HepG2 (cell line): ENCODE results near the gene B4GALT3. TPM values are rescaled to one million over a fixed set of nuclear protein-coding genes. Genes with fewer than 3 reads are reported as not detected.

Experiments used
- ATAC-seq: fragments of 200-7000 bp; cut with Tn5 transposase; 3 replicates; pipeline ENCODE4 v1.9.1; 2020; ENCODE audit warnings: mild to moderate bottlenecking, moderate library complexity
- BruUV-seq: library from RNA; stranded (reverse); fragments of 400-500 nt; replicated peaks from 2 replicates; lab custom pipeline; 2021; lab: Mats Ljungman, UMichigan
- CTCF ChIA-PET: fragments of 300-600 bp; formaldehyde crosslinking; extraction: SDS; loops from one replicate; lab custom pipeline; 2021; ENCODE audit warnings: low total read pairs, inconsistent platforms, low intra/inter-chr PET ratio; lab: Yijun Ruan, JAX
- POLR2A ChIA-PET: fragments of 350-600 bp; sonication (Branson Sonifier 250); formaldehyde crosslinking; loops from one replicate; lab custom pipeline; 2020; ENCODE audit warnings: antibody characterized with exemption, inconsistent platforms; lab: Yijun Ruan, JAX
- DNase-seq: peaks from one replicate; pipeline ENCODE4 v3.0.0-alpha.2; 2015; ENCODE audit warnings: low spot score
- FAIRE-seq: peaks from 3 replicates; lab custom pipeline; 2011; peaks lifted over from hg19 to GRCh38; lab: Jason Lieb, UNC
- H2AFZ ChIP-seq: one replicate; pipeline ENCODE4 v1.6.1; 2011; ENCODE audit warnings: low read length, inconsistent platforms
- H3K27ac ChIP-seq: fragments of 300-600 bp; 3 replicates; pipeline ENCODE4 v1.8.0; 2011; ENCODE audit warnings: mixed run types, mild to moderate bottlenecking, mixed read lengths, low read length, inconsistent platforms; ENCODE audit not compliant: insufficient read depth; ENCODE audit errors: extremely low read length
- H3K27me3 ChIP-seq, 2 experiments: fragments of 200-600 bp in 1 of 2; 2 replicates in 1 of 2; 3 replicates in 1 of 2; pipeline versions ENCODE4 v1.6.0 to v1.8.0; 2011; ENCODE audit warnings: low read length in 2 of 2, mild to moderate bottlenecking in 2 of 2, moderate library complexity in 2 of 2, inconsistent platforms in 1 of 2; ENCODE audit not compliant: insufficient read depth in 2 of 2, control insufficient read depth in 1 of 2
- H3K36me3 ChIP-seq, 2 experiments: fragments of 200-600 bp in 1 of 2; replicated peaks in 1 of 2; 2 replicates in 1 of 2; 3 replicates in 1 of 2; pipeline versions ENCODE4 v1.5.1 to v1.8.0; 2011; ENCODE audit warnings: low read length in 2 of 2, inconsistent platforms in 1 of 2; ENCODE audit not compliant: insufficient read depth in 2 of 2, control insufficient read depth in 1 of 2
- H3K4me1 ChIP-seq: 2 replicates; pipeline ENCODE4 v1.5.1; 2012; ENCODE audit warnings: low read length, inconsistent platforms; ENCODE audit not compliant: insufficient read depth
- H3K4me2 ChIP-seq: 2 replicates; pipeline ENCODE4 v1.6.0; 2011; ENCODE audit warnings: low read depth, low read length, inconsistent platforms
- H3K4me3 ChIP-seq, 3 experiments: fragments of 200-600 bp in 1 of 3; sonication (generic), shearing (Covaris generic) in 1 of 3; replicated peaks in 1 of 3; 2 replicates each; pipeline ENCODE4 v1.5.1; 2011 to 2016; ENCODE audit warnings: low read length in 3 of 3, inconsistent platforms in 2 of 3, low read depth in 2 of 3, mild to moderate bottlenecking in 2 of 3, control low read depth in 1 of 3, mixed read lengths in 1 of 3; ENCODE audit not compliant: insufficient read depth in 1 of 3
- H3K79me2 ChIP-seq: one replicate; pipeline ENCODE4 v1.6.1; 2011; ENCODE audit warnings: low read length, inconsistent platforms; ENCODE audit not compliant: insufficient read depth
- H3K9ac ChIP-seq: 2 replicates; pipeline ENCODE4 v1.6.0; 2011; ENCODE audit warnings: mild to moderate bottlenecking, low read depth, low read length, inconsistent platforms; ENCODE audit not compliant: insufficient read depth
- H3K9me3 ChIP-seq: 2 replicates; pipeline ENCODE4 v1.5.1; 2012; ENCODE audit warnings: mild to moderate bottlenecking, low read length
- H4K20me1 ChIP-seq: 2 replicates; pipeline ENCODE4 v1.6.0; 2011; ENCODE audit warnings: inconsistent platforms, mild to moderate bottlenecking, low read length, moderate library complexity; ENCODE audit not compliant: insufficient read depth
- ATF4 ChIP-seq, 2 experiments: fragments of 450-650 bp in 1 of 2; sonication (generic) in 1 of 2; formaldehyde crosslinking; IDR thresholded peaks; 2 replicates each; pipeline versions ENCODE4 v1.5.0 to v1.8.0; 2020 to 2022; ENCODE audit warnings: mild to moderate bottlenecking in 1 of 2, missing genetic modification reagents in 1 of 2
- ELF1 ChIP-seq: sonication (generic); formaldehyde crosslinking; IDR thresholded peaks from 2 replicates; pipeline ENCODE4 v1.4.0; 2020; ENCODE audit warnings: missing genetic modification reagents
- FOXK1 ChIP-seq: sonication (generic); formaldehyde crosslinking; IDR thresholded peaks from 2 replicates; pipeline ENCODE4 v1.4.0; 2020; ENCODE audit warnings: low read depth, missing genetic modification reagents, borderline replicate concordance
- HNF4G ChIP-seq, 2 experiments: sonication (generic) in 1 of 2; formaldehyde crosslinking in 1 of 2; IDR thresholded peaks; 2 replicates each; pipeline versions ENCODE4 v1.4.0 to v1.6.1; 2011 to 2020; ENCODE audit warnings: borderline replicate concordance in 2 of 2, low read depth in 2 of 2, mild to moderate bottlenecking in 2 of 2, low read length in 1 of 2, missing genetic modification reagents in 1 of 2, moderate library complexity in 1 of 2
- KLF12 ChIP-seq: sonication (generic); formaldehyde crosslinking; IDR thresholded peaks from 2 replicates; pipeline ENCODE4 v1.4.0; 2020; ENCODE audit warnings: missing genetic modification reagents, borderline replicate concordance
- NFIC ChIP-seq: IDR thresholded peaks from 2 replicates; pipeline ENCODE4 v1.6.1; 2012; ENCODE audit warnings: mild to moderate bottlenecking, low read length, inconsistent platforms
- PAF1 ChIP-seq: IDR thresholded peaks from 2 replicates; pipeline ENCODE4 v1.6.1; 2016; ENCODE audit warnings: missing genetic modification reagents, missing compliant biosample characterization
- PPARG ChIP-seq: conservative IDR thresholded peaks from 2 replicates; pipeline ENCODE4 v1.6.1; 2016; ENCODE audit warnings: missing biosample characterization, missing genetic modification reagents
- SMAD3 ChIP-seq: sonication (generic); formaldehyde crosslinking; IDR thresholded peaks from 2 replicates; pipeline ENCODE4 v1.4.0; 2020; ENCODE audit warnings: missing genetic modification reagents
- TEAD3 ChIP-seq: optimal IDR thresholded peaks from 2 replicates; pipeline ENCODE3; 2016; ENCODE audit warnings: borderline replicate concordance
- ZNF224 ChIP-seq: sonication (generic); formaldehyde crosslinking; IDR thresholded peaks from 2 replicates; pipeline ENCODE4 v1.5.0; 2020; ENCODE audit warnings: mild to moderate bottlenecking, missing genetic modification reagents
- ZNF580 ChIP-seq: IDR thresholded peaks from 2 replicates; pipeline ENCODE4 v1.6.1; 2016; ENCODE audit warnings: low read depth, borderline replicate concordance
- ZNF83 ChIP-seq: sonication (generic); formaldehyde crosslinking; IDR thresholded peaks from 2 replicates; pipeline ENCODE4 v1.4.0; 2020; ENCODE audit warnings: missing genetic modification reagents, mild to moderate bottlenecking, borderline replicate concordance
- WGBS: methylation state at CpG from one replicate; pipeline ENCODE4 v1.1.6; 2017; ENCODE audit warnings: low lambda C conversion rate; 5-methylcytosine and 5-hydroxymethylcytosine counted together
- in situ Hi-C: cut with HindIII; loops from 2 replicates; pipeline ENCODE4 v1.10.0; 2017; ENCODE audit warnings: low pct_unique_long_range_greater_than_20kb; ENCODE audit not compliant: extremely low pct_ligation_motif_present
- intact Hi-C: fragments of 100-400 bp; cut with micrococcal nuclease; formaldehyde crosslinking; loops from one replicate; pipeline ENCODE4 v1.10.0; 2022; ENCODE audit not compliant: unreplicated experiment
- polyA plus RNA-seq, 8 experiments: library from polyadenylated mRNA; depleted of rRNA in 3 of 8; stranded (reverse) in 7 of 8; unstranded in 1 of 8; fragments of >200 nt; fragmentation: Illumina TruSeq in 4 of 8; extraction: Trizol in 4 of 8; gene quantifications; 2 replicates each; pipeline versions ENCODE4 v1.2.1 to v1.2.3, GENCODE V29; 2011 to 2016; ENCODE audit warnings: low read depth in 4 of 8, missing spikeins in 1 of 8, mixed read lengths in 1 of 8; ENCODE audit not compliant: insufficient read depth in 1 of 8
- total RNA-seq, 5 experiments: library from RNA; depleted of rRNA; stranded (reverse); fragments of >200 nt; fragmentation: Illumina TruSeq; extraction: Trizol; gene quantifications; 2 replicates each; pipeline ENCODE4 v1.2.3, GENCODE V29; 2016; ENCODE audit warnings: low read depth in 1 of 5

Gene B4GALT3
- total and polyA plus RNA-seq, 2 of the 13 experiments (the other 11 are each of a cell fraction or from before 2014, with no cell fraction given) = 35.6 to 40.4 TPM

- H3K9me3 ChIP-seq = no peaks in the 10 kb centered on the region
- POLR2A ChIA-PET = no interaction called here
- no peak overlapping the region for H2AFZ ChIP-seq
- H3K79me2 ChIP-seq = peaks cover 2% of the 10 kb centered on the region
- no peak overlapping the region for H3K9ac ChIP-seq
- DNase-seq (no peak), ATAC-seq (no peak), FAIRE-seq (no peak)
- no peaks in the 10 kb centered on the region for H3K27me3 ChIP-seq
- H3K4me2 ChIP-seq = no peak overlapping the region
- WGBS = 94% methylated on average over 6 of the region's 9 CpGs
- no TSS peak for BruUV-seq
- H3K36me3 ChIP-seq = peaks cover 9 to 41% of the 10 kb centered on the region in 2 experiments
- in situ Hi-C loops (no loop called here), intact Hi-C loops (no loop called here)
- no peaks in the 10 kb centered on the region for H4K20me1 ChIP-seq
- H3K4me3 ChIP-seq = no peak overlapping the region
- H3K4me1 ChIP-seq = peaks cover 15% of the 10 kb centered on the region
- CTCF ChIA-PET = no interaction called here
- TF ChIP-seq ATF4 (CRISPR knock-in tag; IDR thresholded peaks at IDR 0.05) (no peak), ZNF224 (no peak), PAF1 (CRISPR knock-in tag) (no peak), TEAD3 (CRISPR knock-in tag) (no peak), HNF4G (IDR thresholded peaks at IDR 0.05; ENCODE audit: borderline replicate concordance, low read depth, low read length) (no peak), HNF4G (CRISPR knock-in tag; IDR thresholded peaks at IDR 0.05; ENCODE audit: borderline replicate concordance, low read depth) (no peak), ELF1 (CRISPR knock-in tag) (no peak), ZNF83 (CRISPR knock-in tag) (no peak), KLF12 (CRISPR knock-in tag) (no peak), ZNF580 (CRISPR knock-in tag) (no peak), NFIC (no peak), FOXK1 (CRISPR knock-in tag) (no peak), PPARG (CRISPR knock-in tag) (no peak), SMAD3 (no peak)
- no peak overlapping the region for H3K27ac ChIP-seq
Observed at GRCh38 chr1:161168906-161169305, 8.4 kb downstream of the B4GALT3 start.
